GM10847 (cell line): ENCODE measurements around the gene CD44.

Source experiments
- POLR2A ChIP-seq: IDR thresholded peaks from 2 replicates; pipeline ENCODE4 v1.6.1; 2011; ENCODE audit not compliant: insufficient read length; ENCODE audit errors: extremely low read depth

Gene CD44

DNA sequence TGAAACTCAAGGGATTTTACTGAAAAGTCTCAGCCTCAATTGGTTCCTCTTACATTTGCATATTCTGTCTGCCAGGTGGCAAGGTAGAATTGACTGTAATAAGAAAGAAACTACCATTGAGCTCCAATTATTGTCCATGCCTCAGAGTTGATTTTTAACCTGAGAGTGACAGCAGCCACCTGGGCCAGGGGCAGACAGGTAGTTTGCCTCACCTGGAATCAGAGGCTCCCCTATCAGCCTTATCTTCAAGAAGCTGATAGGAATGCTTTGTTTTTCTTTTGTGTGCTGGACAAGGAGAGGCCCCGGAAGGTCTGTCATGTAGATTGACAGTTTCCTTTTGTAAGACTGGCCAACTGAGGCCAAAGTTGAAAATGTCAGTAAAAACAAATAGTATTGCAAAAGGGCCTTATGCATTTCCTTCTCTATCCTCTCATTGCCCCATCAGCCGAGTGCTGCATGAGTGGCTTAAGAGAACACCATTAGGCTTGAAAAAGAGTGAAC is 34.1 kb downstream of the CD44 start:
- TF ChIP-seq POLR2A, result no peak

DNA sequence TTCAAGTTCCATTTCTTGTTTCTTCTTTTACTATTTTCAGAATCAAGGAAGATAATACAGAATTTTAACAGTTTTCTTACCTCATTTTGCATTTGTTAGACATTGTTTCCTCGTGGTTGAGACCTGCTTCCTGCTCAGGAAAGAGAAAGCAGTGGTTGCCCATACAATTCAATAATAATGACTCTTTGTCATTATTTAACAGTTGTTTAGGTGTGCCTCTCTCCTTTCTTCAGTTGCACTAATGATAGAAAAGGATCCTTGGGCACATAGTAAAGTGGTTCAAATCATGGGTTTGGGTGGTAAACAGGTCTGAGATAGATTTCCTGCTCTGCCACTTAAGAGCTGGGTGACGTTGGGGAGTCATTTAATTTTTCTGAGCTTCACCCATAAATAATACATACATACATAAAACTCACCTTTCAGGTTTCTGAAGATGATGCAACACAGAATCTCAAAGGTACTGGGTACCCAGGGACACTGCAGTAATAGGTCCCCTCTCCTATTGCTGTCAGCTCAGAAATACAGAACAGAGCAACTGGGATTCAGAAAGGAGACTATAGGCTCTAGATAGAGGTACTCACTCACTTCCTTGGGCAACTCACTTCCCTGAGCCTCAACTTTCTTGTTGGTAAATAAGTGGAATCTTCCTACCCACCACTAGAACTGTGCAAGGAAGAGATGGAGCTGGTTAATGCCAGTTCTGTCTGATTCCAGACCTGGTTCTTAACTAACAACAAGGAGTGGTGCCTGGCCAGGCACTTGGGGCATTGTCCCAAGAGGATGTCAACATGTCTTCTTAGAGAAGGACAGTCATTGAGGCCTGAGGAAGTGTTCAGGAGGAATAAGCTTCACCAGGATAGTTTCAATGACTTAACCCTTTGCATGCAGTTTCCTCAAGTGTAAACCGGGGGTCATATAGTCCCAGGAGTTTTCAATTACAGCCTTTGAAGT is 34.9 kb downstream of the CD44 start:
- TF ChIP-seq POLR2A, result no peak

DNA sequence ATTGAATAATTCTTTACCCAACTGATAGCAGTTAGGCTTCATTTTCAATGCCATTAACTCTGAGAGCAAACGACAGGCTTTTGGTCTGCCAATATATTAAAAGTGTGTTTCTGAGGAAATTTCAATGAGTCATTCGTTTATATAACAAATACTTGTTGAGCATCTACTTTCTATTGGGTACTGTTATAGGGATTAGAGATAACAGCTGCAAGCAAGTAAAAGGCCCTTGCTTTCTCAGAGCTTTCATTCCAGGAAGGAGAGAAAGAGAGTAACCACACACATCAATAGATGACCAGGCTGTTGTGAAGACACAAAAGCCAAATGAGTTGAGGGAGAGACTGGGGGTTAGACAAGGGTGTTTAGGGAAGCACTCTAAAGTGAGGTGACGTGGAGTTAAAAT is 35.7 kb downstream of the CD44 start:
- no peak for TF ChIP-seq POLR2A

DNA sequence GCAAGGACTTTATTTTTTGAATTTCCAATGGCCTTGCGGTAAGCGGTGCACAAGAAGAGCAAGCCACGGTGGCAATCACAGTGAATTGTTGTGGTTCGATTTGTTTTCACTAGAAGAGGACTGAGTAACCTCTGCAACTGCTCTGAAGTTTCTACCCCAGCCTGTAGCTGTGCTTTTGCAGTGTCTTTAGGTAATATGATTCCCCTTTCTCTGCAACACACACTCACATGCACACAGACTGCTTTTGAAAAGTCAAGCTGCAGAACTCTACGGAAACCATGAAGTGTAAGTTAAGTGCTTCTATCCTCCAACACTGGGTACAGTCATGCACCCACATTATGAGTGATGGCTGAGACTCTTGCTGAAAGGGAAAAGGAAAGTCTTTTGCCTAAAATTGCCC is 38.4 kb downstream of the CD44 start:
- TF ChIP-seq POLR2A, result no peak

DNA sequence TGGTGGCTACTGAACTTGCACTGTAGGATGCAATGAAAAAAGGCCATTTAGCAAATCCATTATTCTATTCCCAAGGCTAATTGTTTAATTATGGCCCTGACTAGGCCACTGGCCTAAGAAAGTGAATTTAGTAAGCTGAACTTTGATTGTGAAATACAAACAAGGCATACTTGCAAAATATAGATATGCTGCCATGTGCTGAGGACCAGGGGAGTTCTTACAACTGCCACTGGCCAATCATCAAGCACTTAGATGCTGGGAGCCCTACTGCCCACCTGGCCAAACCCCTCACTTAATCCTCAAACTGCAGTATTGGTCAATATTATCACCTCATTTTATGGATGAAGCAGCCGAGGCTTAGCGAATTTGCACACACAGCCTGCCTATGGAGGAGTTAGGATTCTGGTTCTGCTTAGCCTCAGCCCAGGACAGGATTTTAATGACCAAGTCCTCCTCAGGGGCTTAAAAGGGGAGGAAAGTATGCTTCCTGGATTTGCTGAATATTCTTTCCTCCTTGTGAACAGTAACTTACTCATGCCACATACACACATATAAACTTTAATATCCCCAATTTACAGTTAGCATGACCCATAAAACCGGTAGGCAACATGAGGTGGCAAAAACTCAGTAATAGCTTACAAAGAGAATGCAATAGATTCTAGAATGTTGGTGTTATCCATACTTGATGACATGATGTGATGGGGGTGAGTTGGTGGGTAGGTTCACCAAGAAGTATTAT is 39.3 kb downstream of the CD44 start:
- TF ChIP-seq POLR2A, result no peak

DNA sequence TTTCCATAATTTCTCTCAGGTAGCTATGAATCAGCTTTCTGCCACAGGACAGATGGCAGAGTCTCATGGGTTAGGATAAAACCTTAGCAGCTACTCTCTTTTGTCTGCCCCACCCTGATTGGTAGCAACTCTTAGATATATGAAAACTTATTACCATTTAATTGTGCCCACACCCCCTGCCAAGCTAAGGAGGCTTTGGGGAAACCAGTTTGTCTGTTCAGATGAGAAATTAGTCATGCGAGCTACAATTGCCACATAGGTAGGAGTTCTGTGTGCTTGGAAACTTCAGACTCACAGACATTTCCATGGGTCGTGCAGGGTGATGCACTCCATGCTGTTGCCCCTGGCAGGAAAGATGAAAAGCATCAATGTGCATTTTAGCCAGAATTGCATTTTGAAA is 39.9 kb downstream of the CD44 start:
- TF ChIP-seq POLR2A, result no peak

DNA sequence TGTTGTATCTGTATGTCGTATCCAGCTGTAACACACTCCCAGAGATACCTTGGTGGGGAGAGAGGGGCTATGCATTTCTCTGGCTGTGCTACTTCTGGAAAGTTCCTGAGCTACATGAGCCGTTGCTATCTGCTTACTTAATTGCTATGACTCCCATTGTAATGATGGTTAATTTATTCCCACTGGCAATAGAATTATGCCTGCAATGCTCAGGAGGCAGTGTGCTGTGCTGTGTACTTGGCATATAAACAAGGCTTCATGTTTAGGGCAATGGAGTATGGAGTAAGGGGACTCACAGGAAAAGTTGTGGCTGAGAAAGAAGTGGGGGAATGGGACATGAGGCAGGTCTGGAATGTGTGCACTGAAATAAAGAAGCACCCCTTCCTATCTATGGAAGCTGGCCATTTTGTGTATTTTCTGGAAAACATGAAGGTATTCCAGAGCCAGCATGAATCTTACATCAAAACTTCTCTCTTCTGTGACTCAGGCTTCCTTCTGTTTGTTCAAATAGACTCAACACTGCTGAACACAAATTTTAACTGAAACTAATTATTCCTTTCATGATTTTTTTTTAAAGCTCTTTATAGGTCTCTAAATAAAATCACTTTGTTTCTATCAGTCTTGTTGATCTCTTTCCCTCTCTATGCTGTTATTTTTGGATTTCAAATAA is 40.6 kb downstream of the CD44 start:
- no peak for TF ChIP-seq POLR2A

DNA sequence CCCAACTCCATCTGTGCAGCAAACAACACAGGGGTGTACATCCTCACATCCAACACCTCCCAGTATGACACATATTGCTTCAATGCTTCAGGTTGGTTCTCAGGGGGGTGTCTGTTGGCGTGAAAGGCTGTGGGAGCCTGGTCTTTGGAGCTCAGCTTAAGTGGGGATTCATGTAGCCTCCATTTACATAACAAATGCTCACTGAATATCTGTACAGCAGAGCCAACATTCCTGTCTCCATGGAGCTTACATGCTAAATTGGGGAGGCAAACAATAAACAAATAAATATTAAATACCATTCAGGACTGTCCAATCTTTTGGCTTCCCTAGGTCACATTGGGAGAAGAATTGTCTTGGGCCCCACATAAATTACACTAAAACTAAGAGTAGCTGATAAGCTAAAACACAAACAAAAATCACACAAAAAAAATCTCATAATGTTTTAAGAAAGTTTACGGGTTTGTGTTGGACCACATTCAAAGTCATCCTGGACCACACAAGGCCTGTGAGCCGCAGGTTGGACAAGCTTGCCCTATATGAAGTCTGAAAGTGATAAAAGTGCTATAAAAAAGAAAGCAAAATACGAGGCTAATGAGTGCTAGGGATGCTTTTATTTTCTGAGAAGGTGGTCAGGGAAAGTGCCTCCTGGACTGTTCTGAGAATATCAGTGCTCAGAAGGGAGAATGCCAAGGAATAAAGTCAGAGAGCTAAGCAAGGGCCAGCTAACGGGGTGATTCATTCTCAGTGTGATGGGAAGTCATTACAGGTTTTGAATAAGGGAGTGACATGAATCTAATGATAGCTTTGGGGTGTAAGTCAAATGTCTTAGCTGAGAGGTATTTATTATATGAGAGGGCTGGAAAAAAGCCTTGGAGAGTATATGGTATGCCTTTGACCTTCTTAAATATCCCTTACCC is 41.6 kb downstream of the CD44 start:
- no peak for TF ChIP-seq POLR2A

DNA sequence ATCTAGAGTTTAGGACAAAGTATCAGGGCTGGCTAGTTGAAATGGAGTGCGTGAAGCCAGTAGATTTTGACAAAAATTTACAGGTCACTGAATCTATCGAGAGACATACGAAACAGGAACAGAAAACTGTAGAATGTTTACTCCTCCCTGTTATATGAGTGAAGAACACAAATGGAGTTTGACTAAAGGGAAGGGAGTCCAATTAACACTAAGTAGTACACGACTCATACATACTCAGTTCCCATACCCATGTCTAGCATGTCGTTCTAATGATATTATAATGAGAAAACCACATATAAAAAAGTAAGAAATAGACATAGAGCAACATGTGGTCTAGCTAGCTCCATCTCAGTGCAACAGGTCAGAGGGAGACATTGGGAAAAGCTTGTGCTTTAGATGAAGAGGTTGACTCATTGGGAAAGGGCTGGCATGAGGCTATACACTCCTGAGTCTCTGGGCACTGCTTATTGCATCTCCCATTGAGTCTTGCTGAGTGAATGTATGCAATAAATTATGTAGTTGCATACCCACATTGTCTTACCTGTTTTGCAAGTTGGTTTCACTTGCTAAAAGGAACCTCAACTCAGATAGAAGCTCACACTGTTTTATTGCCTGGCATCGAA is 43.5 kb downstream of the CD44 start:
- TF ChIP-seq POLR2A, result no peak

DNA sequence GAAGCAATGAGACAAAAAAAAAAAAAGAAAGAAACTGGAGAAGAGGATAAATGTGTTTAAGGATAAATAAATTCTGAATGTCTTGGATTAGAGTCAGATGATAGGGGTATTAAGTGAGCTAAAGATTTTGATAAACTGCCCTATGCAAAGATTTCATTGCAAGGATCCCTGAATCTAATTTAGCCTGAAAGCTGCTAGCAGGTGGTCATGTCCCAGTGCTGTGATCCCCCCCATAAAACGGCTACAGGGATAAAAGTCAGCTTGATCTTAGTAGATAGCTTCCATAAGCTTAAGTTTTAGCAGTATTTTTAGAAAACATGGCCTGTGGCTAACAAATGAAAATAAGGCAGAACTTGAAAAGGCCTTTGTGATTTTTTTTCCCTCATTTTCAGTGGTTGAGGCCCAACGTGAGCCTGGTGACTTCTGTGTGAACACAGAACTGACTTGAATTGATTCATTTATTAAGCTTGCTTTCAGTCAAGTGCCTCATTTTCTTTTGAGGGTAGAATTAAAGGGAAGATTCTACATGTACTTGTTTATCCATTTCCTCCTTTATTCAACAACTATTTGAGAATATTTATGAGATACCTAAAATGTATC is 44.5 kb downstream of the CD44 start:
- no peak for TF ChIP-seq POLR2A

DNA sequence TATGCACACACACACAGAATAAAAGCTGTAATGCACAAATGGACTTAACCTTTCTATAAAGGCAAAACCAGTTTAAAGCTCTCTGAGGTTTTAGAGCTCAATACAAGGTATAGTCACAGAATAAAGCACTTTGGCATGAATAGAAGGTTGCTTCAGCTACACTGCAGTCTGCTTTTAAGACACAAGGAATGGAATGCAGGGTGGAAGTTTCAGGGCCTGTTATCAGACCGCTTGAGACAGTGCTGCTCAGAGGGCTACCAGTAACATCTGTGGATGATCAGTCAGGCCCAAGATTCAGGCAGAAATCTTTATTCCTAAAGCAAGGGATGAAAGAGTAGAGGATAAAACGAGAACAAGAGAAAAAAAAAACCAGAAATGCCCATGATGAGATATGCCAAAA is 46.7 kb downstream of the CD44 start:
- no peak for TF ChIP-seq POLR2A

DNA sequence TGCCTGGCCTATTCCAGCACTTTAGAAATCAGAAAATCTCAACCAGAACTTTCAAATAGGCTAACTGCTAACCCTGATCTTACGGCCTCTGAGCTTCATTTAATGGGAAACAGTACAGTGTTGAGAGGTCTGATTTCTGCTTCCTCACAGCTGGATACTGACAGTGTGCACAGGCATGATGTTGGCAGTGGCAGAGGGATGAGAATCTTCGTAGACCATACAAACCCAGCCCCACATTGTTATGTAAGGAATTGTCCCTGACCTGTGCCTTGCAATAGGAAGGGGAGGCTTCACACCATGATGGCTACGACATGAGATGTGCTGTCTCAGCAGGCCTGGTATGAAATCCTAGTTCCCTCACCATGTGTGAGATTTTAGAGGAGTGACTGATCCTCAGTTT is 49.0 kb downstream of the CD44 start:
- TF ChIP-seq POLR2A, result no peak

DNA sequence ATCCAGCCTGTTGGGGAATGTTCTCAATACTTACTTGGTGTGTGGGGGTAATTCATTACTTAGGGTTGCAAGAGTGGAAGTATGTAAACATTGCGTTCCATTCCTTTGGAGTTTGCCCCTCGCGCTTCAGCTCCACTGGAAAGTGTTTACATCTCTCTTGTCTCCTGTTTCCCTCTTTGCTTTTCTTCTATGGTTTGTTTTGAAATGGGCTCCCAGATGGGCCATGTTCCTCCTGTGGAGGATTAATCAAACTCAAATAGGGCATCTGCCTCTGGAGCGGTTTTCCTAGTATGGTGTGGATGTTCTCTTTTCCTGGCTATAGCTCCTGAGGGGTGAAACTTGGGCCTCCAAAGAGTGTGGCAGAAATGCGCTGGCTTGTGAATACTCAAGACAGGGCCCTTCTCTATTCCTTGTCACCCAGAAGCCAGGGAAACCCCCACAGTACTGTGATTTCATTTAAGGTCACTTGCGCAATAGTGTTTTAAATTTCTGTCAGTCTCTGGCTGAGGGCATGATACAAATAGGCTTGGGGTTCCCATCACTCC is 51.9 kb downstream of the CD44 start:
- TF ChIP-seq POLR2A, result no peak
